HG03060 (cell line): ENCODE results near the gene PBX3.

Source experiments
- ATAC-seq: cut with Tn5 transposase; IDR thresholded peaks from one replicate; pipeline ENCODE4 v1.9.1; 2021; ENCODE audit warnings: low read depth, moderate number of reproducible peaks; ENCODE audit not compliant: unreplicated experiment

The PBX3 gene

GRCh38 chr9:125932012-125932411 lies 184.8 kb downstream of the PBX3 start:
- ATAC-seq: no peak

DNA sequence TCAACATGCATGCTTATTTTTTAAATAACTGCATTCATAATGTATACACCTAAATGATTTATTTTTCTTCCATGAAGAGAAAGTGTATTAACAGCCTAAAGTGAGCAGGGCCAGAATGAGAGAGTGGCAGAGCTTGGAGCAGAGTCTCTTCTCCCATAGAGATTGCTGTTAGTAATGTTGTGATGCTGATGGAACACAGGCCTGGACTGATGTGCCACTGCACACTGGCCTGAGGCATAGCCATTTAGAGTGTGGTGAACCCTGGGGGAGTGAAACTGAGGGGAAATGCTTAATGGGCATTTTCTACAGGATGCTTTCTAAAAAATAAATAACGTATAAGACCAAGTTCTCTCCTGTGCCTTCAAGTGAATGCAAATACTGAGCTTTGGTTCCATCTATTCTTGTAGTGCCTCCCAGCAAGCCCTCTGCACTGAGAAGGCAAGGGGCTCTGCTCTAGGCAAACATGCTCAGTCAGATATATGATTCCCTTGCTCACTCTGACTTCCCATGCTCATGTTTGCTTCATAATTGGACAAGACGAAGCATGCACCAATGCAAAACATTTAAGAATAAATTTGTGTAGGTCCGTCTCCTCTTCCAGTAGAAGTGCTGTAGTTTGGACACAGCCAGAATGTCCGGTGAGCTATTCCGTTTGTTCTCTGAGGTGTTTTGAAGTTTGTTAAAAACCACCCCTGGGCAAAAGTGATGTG lies 185.7 kb downstream of the PBX3 start:
- no peak for ATAC-seq

GRCh38 chr9:125942125-125942524 lies 195.0 kb downstream of the PBX3 start:
- ATAC-seq: no peak

GRCh38 chr9:125943831-125944230 lies 196.7 kb downstream of the PBX3 start:
- ATAC-seq: no peak

GRCh38 chr9:125946397-125946796 lies 199.2 kb downstream of the PBX3 start:
- ATAC-seq: no peak

DNA sequence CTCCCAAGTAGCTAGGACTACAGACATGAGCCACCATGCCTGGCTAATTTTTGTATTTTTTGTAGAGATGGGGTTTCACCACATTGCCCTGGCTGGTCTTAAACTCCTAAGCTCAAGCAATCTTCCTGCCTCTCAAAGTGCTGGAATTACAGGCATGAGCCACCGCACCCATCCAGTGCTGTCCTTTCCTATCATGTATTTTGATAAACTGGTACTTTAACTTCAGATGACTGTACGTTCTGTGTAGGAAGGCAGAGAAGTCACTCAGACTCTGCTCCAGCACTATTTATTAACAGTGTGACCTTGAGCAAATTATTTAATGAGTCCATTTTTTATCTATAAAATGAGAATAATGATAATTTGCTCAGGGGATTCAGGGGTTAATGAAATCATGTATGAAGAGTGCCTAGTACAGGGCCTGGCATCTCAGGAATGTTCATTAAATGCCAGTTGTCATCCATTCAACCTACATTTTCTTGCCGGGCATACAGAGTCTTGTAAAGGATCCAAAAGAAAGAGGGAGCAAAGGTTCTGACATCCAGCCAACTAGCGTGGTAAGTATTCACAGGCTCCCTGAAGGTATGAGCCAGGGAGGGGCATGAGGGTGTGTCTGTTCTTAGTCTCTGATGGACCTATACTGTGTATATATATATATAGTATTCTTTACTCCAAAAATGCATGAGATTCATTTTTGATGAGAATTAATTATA lies 201.9 kb downstream of the PBX3 start:
- no peak for ATAC-seq

DNA sequence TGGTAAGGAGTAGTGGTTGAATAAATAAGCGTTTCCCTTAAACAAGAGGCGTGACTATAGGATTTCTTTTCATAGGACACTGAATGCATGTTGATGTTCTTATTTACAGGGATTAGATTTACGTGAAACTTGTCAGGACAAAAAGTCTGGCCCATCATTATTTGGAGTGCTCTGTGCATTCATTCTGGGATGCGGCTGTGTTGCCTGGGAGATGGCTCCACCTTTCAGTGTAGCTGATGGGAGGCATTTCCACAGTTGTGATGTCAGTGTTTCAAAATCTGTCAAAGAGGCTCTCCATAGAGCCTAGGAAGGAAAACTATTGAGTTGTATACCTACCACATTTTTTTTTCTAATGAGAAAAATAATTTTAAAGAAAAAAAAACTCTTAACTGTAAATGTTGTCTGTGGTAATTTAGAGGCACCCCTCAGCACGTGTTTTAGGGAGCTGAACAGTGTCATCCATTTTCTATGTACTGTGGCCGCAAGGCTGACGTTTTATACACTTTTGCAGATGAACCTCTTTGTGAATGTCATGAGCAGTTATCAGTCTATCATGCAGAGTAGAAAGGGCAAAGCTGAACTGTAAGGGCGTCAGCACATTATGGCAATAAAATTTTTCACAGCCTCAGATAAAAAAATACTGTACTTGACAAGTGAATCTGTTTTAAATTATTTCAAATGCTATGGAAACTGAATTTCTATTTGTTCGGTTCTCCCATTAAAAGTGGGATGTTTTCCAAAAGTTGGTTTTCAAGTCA lies 202.7 kb downstream of the PBX3 start:
- no peak for ATAC-seq

DNA sequence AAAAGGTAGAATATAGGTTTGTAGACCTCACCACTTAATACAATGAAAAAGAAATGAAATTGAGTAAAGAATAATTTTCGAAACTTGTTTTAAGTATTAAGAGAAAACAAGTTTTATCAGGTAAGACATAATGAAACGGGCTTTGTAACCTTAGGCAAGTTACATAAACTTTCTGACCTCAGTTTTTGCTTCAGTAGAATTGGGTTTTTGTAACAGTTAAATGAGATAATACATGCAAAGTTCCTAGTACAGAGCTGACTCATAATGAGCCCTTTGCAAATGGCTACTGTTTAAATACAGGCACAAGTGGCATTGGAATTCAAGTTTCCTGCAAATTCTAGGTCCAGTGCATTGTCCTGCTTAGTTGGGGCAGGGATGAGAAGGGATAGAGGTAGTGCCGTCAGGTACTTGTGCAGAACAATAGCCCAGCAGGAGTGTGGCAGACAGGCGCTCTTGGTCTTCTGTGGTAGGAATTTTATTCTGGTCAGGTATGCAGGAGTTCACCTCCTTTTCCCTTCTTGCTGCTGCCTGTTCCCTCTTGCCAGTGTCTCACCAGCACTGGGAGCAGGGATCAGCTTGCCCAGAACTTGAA lies 203.8 kb downstream of the PBX3 start:
- no peak for ATAC-seq

GRCh38 chr9:125953314-125954019 lies 206.3 kb downstream of the PBX3 start:
- no peak for ATAC-seq

DNA sequence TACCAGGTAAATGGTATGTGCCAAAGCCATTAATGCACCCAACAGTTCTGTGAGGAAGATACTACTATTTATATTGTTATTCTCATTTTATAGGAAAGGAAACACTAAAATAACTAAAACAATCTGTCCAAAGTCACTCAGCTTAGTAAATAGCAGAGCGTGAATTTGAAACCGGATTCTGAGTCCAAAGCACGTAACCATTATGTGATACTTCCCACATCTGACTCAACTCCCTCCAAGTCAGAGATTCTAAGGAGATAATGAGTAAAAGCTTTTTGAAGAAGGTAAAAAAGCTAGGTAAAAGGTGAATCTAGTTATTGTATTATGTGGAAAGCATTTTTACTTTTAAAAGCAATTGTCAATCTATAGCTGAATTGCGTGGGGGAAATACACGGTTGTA lies 208.9 kb downstream of the PBX3 start:
- no peak for ATAC-seq

DNA sequence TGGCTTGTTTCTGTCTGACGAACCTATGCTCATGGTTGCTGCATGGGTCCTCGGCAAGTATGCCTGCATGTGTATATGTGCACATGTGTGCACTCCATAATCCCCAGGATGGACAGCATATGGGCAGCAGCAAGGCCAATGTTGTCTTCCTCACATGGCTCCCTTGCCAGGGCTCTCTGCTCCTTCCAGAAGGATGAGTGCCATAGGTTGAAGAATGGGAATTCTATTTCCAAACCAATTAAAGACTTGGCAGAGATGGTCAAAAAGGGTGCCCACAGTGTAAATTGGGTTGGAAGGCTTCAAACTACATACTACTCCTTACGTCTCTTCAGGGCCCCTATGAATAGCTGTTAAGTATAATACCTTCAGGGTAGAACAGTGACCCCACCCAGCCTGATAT lies 212.1 kb downstream of the PBX3 start:
- no peak for ATAC-seq

DNA sequence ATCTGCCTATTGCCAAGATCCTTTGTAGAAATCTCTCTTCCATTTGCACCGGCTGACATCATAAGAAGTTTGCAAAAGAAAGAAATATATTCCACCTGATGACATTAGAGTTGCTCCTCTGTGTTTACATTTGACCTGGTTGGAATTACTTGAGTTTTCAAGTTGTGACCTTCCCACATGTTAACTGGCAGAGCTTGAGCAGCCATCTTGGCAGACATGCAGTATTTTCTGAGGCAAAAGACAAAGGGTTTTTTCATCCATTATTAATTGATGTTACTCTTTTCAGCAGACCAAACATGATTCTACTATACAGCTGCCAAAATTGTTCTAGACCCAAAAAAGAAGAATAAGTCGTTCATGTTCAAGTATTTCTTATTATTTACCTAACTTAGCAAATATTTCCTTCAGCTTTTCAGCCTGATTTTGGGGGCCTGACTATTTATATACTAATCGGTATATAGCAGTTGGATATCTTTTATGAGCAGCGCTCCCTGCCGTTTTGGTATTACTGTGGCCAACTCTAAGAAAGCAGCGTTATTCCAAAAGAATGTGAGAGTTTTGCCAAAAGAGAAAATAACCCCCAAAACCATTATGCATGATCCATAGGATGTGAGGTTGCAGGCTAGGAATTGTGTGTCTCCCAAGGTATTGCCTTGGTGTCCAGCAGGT lies 212.9 kb downstream of the PBX3 start:
- no peak for ATAC-seq

- ATAC-seq: no peak
These were observed 213.5 kb downstream of the PBX3 start for GRCh38 chr9:125960626-125961025.

DNA sequence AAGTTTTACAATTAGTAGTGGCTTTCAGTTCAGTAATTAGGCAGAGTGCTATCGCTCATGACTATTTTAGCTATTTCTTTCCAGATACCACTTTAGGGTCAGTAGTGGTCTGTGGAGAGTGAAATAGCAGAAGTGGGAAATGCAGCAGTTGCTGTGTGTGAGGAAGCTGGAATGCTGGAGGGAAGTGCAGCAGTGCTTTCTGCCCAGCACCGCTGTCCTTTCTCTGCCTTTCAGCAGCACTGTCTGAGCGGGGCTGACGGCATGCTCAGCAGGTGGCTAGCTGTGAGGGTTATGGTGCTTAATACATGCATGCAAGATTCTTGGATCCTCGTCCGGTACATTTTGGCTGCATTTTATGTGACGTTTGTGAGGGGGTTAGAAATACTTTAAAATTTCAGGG lies 213.9 kb downstream of the PBX3 start:
- ATAC-seq: no peak

GRCh38 chr9:125963932-125964331 lies 216.8 kb downstream of the PBX3 start:
- no peak for ATAC-seq

DNA sequence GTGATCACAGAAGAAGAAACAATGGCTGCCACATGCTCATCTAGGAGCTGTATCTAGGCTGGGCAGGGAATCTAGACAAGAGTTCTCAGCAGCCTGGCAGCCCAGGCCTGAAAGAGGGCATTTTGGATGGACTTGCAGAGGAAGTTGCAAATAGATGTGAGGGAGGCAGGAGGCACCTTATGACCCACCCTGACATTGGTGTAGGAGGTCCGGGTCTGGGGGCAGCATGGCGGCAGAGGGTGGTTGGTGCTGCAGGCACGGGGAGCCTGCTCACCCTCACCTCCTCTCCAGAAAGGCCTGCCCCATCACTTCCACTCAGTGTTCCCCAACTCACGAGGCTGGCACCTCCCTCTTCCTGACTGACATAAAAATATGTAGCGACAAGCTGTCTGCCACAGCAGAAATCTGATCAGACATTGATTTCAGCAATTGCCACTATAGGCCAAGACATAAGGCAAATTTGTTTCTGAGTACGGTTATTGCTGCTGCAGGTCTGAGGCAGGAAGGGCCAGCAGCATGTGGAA lies 217.6 kb downstream of the PBX3 start:
- no peak for ATAC-seq

GRCh38 chr9:125965477-125965876 lies 218.3 kb downstream of the PBX3 start:
- ATAC-seq: no peak

DNA sequence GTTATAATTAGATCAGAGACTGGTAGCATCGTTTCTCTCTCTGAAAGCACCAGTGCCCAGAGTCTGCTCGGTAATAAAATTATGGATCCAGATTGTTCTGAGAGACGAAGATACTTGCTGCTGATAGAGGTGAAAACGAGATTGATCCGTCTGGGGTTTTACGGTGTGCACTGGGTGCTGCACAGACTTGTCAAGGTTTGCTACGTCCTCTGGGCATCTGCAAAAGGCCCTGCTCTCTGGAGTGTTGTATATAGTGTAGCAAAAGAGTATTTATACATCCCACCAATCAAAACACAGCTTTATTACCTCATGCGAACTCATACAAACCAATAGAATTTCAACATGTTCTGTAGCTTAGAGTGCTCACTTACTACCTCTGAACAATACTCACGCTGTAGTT lies 219.3 kb downstream of the PBX3 start:
- no peak for ATAC-seq

DNA sequence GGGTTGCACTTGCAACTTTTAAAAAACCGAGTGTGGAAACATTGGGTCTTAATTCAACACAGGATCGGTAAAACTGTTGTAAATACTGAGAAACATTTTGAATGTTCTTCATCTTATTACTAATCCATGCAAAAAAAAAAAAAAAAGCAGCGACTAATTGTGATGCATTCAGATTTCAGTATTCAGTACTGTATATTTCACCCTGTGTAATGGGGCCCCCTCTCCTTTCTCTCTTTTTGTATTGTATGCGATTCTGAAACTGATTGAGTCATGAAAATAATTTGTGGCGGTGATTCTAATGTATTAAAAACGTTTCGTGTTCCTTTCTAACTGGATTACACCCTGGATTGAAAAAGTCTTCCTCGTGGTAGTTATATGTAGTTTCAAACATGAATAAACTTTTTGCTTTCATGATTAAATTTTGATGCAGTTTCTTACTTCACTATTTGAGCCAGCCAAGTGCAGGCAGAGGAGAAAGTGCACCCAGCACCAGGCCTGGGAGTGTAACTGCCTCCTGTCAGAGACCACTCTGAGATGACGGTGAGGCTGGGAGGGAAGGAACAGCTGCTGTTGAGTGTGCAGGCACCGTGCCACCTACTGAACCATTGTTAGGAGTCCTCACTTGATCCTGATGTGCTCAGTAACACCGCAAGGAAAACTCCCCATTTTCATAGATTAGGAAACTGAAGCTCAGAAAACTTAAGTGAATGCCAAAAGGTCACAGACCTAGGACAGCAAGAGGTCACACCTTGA lies 220.0 kb downstream of the PBX3 start:
- ATAC-seq: no peak
